Activated naive CD4-positive, alpha-beta T cell treated with anti-CD3 and anti-CD28 coated beads for 36 hours (primary cell): ENCODE data around the gene ADGRA3. TPM values are rescaled to one million over a fixed set of nuclear protein-coding genes. Genes with fewer than 3 reads are reported as not detected.
"Not testable (repeated sequence)": the region's sequence is repeated elsewhere in the genome, so short reads cannot be mapped to it uniquely, and the experiment has no call there.

Source experiments
- CTCF ChIA-PET: fragments of 350-600 bp; sonication (Branson Sonifier 250); formaldehyde crosslinking; loops from one replicate; lab custom pipeline; 2021; ENCODE audit warnings: antibody characterized with exemption; lab: Charles Lee
- DNase-seq: peaks from one replicate; pipeline ENCODE4 v3.0.0-alpha.2; 2020
- H3K27ac Mint-ChIP-seq: one replicate; pipeline ENCODE4 v1.8.0; 2021; ENCODE audit warnings: mild to moderate bottlenecking, mixed read lengths
- H3K27me3 Mint-ChIP-seq: one replicate; pipeline ENCODE4 v1.8.0; 2021; ENCODE audit warnings: low read depth, mixed read lengths
- H3K36me3 Mint-ChIP-seq: one replicate; pipeline ENCODE4 v1.8.0; 2021; ENCODE audit warnings: low read depth, mixed read lengths
- H3K4me1 Mint-ChIP-seq: one replicate; pipeline ENCODE4 v1.8.0; 2021; ENCODE audit warnings: low read depth, mixed read lengths
- H3K4me3 Mint-ChIP-seq: one replicate; pipeline ENCODE4 v1.8.0; 2021; ENCODE audit warnings: mild to moderate bottlenecking, moderate library complexity, mixed read lengths
- H3K9me3 Mint-ChIP-seq: one replicate; pipeline ENCODE4 v1.8.0; 2021; ENCODE audit warnings: mixed read lengths
- intact Hi-C: fragments of 100-400 bp; cut with micrococcal nuclease; formaldehyde crosslinking; loops from one replicate; pipeline ENCODE4 v1.15.1; 2023
- total RNA-seq, 2 experiments: library from RNA; stranded (reverse); gene quantifications; one replicate each; pipeline ENCODE4 v1.2.3, GENCODE V29; 2021

ADGRA3 gene
- total RNA-seq, 2 experiments from 2014 or later, result 9.9 to 11.0 TPM

GRCh38 chr4:22475311-22475646 lies 40.6 kb downstream of the ADGRA3 start:
- CTCF ChIA-PET, result interaction anchor here (0.6 to 0.7 kb wide), 2 partner anchors 19 to 21 kb away, joined by 3 to 4 read pairs; no protein-coding TSS in a partner anchor
- H3K27me3 Mint-ChIP-seq, H3K4me3 Mint-ChIP-seq, H3K4me1 Mint-ChIP-seq, DNase-seq, H3K27ac Mint-ChIP-seq, H3K9me3 Mint-ChIP-seq, intact Hi-C loops: not testable (repeated sequence)
- peaks cover 19% of the 10 kb centered on the region for H3K36me3 Mint-ChIP-seq

GRCh38 chr4:22474636-22475310 lies 41.1 kb downstream of the ADGRA3 start:
- Mint-ChIP-seq H3K4me3 (no peak overlapping the region), H3K27ac (no peak overlapping the region), H3K27me3 (no peaks in the 10 kb centered on the region), H3K4me1 (peaks cover 6% of the 10 kb centered on the region), H3K36me3 (peaks cover 18% of the 10 kb centered on the region), H3K9me3 (peaks cover 2% of the 10 kb centered on the region)
- no peak for DNase-seq
- intact Hi-C loops, result no loop called here
- CTCF ChIA-PET, result interaction anchor here (0.6 kb wide), 1 partner anchor 18 kb away, joined by 4 read pairs; no protein-coding TSS in a partner anchor

GRCh38 chr4:22473268-22473667 lies 42.6 kb downstream of the ADGRA3 start:
- DNase-seq, result no peak
- CTCF ChIA-PET, result interaction anchor here (0.6 kb wide), 1 partner anchor 234 kb away, joined by 3 read pairs; no protein-coding TSS in a partner anchor
- no peaks in the 10 kb centered on the region for H3K9me3 Mint-ChIP-seq
- H3K4me1 Mint-ChIP-seq, result no peaks in the 10 kb centered on the region
- H3K36me3 Mint-ChIP-seq, result peaks cover 21% of the 10 kb centered on the region
- H3K27me3 Mint-ChIP-seq, result no peaks in the 10 kb centered on the region
- intact Hi-C loops, result no loop called here
- H3K27ac Mint-ChIP-seq, result no peak overlapping the region
- no peak overlapping the region for H3K4me3 Mint-ChIP-seq

GRCh38 chr4:22471999-22472461 lies 43.8 kb downstream of the ADGRA3 start:
- intact Hi-C loops, result no loop called here
- no peaks in the 10 kb centered on the region for H3K9me3 Mint-ChIP-seq
- no peak overlapping the region for H3K4me3 Mint-ChIP-seq
- H3K27ac Mint-ChIP-seq, result no peak overlapping the region
- H3K27me3 Mint-ChIP-seq, result no peaks in the 10 kb centered on the region
- no peak for DNase-seq
- no peaks in the 10 kb centered on the region for H3K4me1 Mint-ChIP-seq
- CTCF ChIA-PET, result no interaction called here
- H3K36me3 Mint-ChIP-seq, result peaks cover 22% of the 10 kb centered on the region

GRCh38 chr4:22471419-22471818 lies 44.4 kb downstream of the ADGRA3 start:
- Mint-ChIP-seq H3K9me3 (no peaks in the 10 kb centered on the region), H3K4me1 (no peaks in the 10 kb centered on the region), H3K27me3 (no peaks in the 10 kb centered on the region), H3K36me3 (peaks cover 22% of the 10 kb centered on the region), H3K27ac (no peak overlapping the region), H3K4me3 (no peak overlapping the region)
- DNase-seq, result no peak
- CTCF ChIA-PET, result no interaction called here
- intact Hi-C loops, result no loop called here

- intact Hi-C loops, result no loop called here
- DNase-seq, result no peak
These were observed 49.3 kb downstream of the ADGRA3 start for GRCh38 chr4:22466581-22466980.

GRCh38 chr4:22465996-22466395 lies 49.9 kb downstream of the ADGRA3 start:
- H3K27ac Mint-ChIP-seq, result no peak overlapping the region
- H3K36me3 Mint-ChIP-seq, result peaks cover 19% of the 10 kb centered on the region
- DNase-seq, result no peak
- H3K9me3 Mint-ChIP-seq, result no peaks in the 10 kb centered on the region
- H3K27me3 Mint-ChIP-seq, result no peaks in the 10 kb centered on the region
- peaks cover 8% of the 10 kb centered on the region for H3K4me1 Mint-ChIP-seq
- intact Hi-C loops, result no loop called here
- CTCF ChIA-PET, result no interaction called here
- H3K4me3 Mint-ChIP-seq, result no peak overlapping the region

More at GRCh38 chr4:22466581-22466980, 49.3 kb downstream of the ADGRA3 start:
- Mint-ChIP-seq H3K9me3 (no peaks in the 10 kb centered on the region), H3K27me3 (no peaks in the 10 kb centered on the region), H3K27ac (no peak overlapping the region), H3K36me3 (peaks cover 20% of the 10 kb centered on the region), H3K4me1 (peaks cover 8% of the 10 kb centered on the region), H3K4me3 (no peak overlapping the region)
- CTCF ChIA-PET, result no interaction called here

- Mint-ChIP-seq H3K27me3 (no peaks in the 10 kb centered on the region), H3K9me3 (no peaks in the 10 kb centered on the region), H3K4me3 (no peak overlapping the region), H3K27ac (no peak overlapping the region), H3K4me1 (peaks cover 8% of the 10 kb centered on the region), H3K36me3 (peaks cover 17% of the 10 kb centered on the region)
- intact Hi-C loops, result no loop called here
- CTCF ChIA-PET, result interaction anchor here (0.6 kb wide), 1 partner anchor 226 kb away, joined by 6 read pairs; no protein-coding TSS in a partner anchor
- DNase-seq, result no peak
These were observed 50.5 kb downstream of the ADGRA3 start for GRCh38 chr4:22465349-22465748.

GRCh38 chr4:22463179-22463578 lies 52.7 kb downstream of the ADGRA3 start:
- intact Hi-C loops, result loop anchor here (1.0 kb wide), 2 partner anchors 53 to 144 kb away; no protein-coding TSS in a partner anchor
- Mint-ChIP-seq H3K4me3 (no peak overlapping the region), H3K36me3 (peaks cover 10% of the 10 kb centered on the region), H3K27me3 (no peaks in the 10 kb centered on the region), H3K9me3 (no peaks in the 10 kb centered on the region), H3K27ac (no peak overlapping the region), H3K4me1 (peaks cover 8% of the 10 kb centered on the region)
- DNase-seq, result peak; percentile 64
- CTCF ChIA-PET, result interaction anchor here (1.2 to 3.1 kb wide), 4 partner anchors 10 to 211 kb away, joined by 3 to 14 read pairs (median 6); no protein-coding TSS in a partner anchor

GRCh38 chr4:22462688-22463087 lies 53.2 kb downstream of the ADGRA3 start:
- no peaks in the 10 kb centered on the region for H3K9me3 Mint-ChIP-seq
- peaks cover 10% of the 10 kb centered on the region for H3K36me3 Mint-ChIP-seq
- no peak overlapping the region for H3K27ac Mint-ChIP-seq
- H3K4me3 Mint-ChIP-seq, result no peak overlapping the region
- intact Hi-C loops, result loop anchor here (1.0 kb wide), 2 partner anchors 52 to 145 kb away; no protein-coding TSS in a partner anchor
- peaks cover 8% of the 10 kb centered on the region for H3K4me1 Mint-ChIP-seq
- no peaks in the 10 kb centered on the region for H3K27me3 Mint-ChIP-seq
- CTCF ChIA-PET, result interaction anchor here (1.0 to 3.1 kb wide), 5 partner anchors 9 to 210 kb away, joined by 3 to 14 read pairs (median 5); no protein-coding TSS in a partner anchor
- no peak for DNase-seq

- no peak overlapping the region for H3K27ac Mint-ChIP-seq
- H3K4me1 Mint-ChIP-seq, result peaks cover 8% of the 10 kb centered on the region
- intact Hi-C loops, result no loop called here
- H3K27me3 Mint-ChIP-seq, result no peaks in the 10 kb centered on the region
- CTCF ChIA-PET, result no interaction called here
- no peak overlapping the region for H3K4me3 Mint-ChIP-seq
- DNase-seq, result no peak
- no peaks in the 10 kb centered on the region for H3K9me3 Mint-ChIP-seq
- H3K36me3 Mint-ChIP-seq, result peaks cover 5% of the 10 kb centered on the region
These were observed 55.6 kb downstream of the ADGRA3 start for GRCh38 chr4:22460266-22460665.

GRCh38 chr4:22458098-22458497 lies 57.8 kb downstream of the ADGRA3 start:
- peaks cover 10% of the 10 kb centered on the region for H3K36me3 Mint-ChIP-seq
- H3K9me3 Mint-ChIP-seq, result no peaks in the 10 kb centered on the region
- CTCF ChIA-PET, result interaction anchor here (1.4 kb wide), 1 partner anchor 47 kb away, joined by 3 read pairs; no protein-coding TSS in a partner anchor
- DNase-seq, result no peak
- H3K4me3 Mint-ChIP-seq, result no peak overlapping the region
- no peak overlapping the region for H3K27ac Mint-ChIP-seq
- H3K27me3 Mint-ChIP-seq, result no peaks in the 10 kb centered on the region
- H3K4me1 Mint-ChIP-seq, result peaks cover 3% of the 10 kb centered on the region
- intact Hi-C loops, result no loop called here

- CTCF ChIA-PET, result interaction anchor here (1.4 kb wide), 1 partner anchor 46 kb away, joined by 3 read pairs; no protein-coding TSS in a partner anchor
- Mint-ChIP-seq H3K9me3 (no peaks in the 10 kb centered on the region), H3K36me3 (peaks cover 12% of the 10 kb centered on the region), H3K4me3 (no peak overlapping the region), H3K4me1 (no peaks in the 10 kb centered on the region), H3K27me3 (no peaks in the 10 kb centered on the region), H3K27ac (no peak overlapping the region)
- intact Hi-C loops, result no loop called here
- no peak for DNase-seq
These were observed 58.5 kb downstream of the ADGRA3 start for GRCh38 chr4:22457348-22457747.
